SK-N-SH treated with all-trans-retinoic acid at 6 μM for 48 hours (cell line): ENCODE results near the gene FRAS1.

Experiments used
- CSDC2 ChIP-seq: fragments of 250-450 bp; sonication (Bioruptor Pico); IDR thresholded peaks from 2 replicates; pipeline ENCODE4 v1.5.0; 2020; ENCODE audit warnings: mild to moderate bottlenecking, moderate library complexity
- PATZ1 ChIP-seq: fragments of 250-450 bp; sonication (Bioruptor Pico); IDR thresholded peaks from 2 replicates; pipeline ENCODE4 v1.8.0; 2020; ENCODE audit warnings: mild to moderate bottlenecking, moderate library complexity, borderline replicate concordance
- ZFP3 ChIP-seq: fragments of 250-450 bp; sonication (Bioruptor Pico); IDR thresholded peaks from 2 replicates; pipeline ENCODE4 v1.5.0; 2020; ENCODE audit warnings: mild to moderate bottlenecking, moderate library complexity
- ZNF70 ChIP-seq: fragments of 450-650 bp; formaldehyde crosslinking; IDR thresholded peaks from 2 replicates; pipeline ENCODE4 v1.5.0; 2020; ENCODE audit warnings: mild to moderate bottlenecking, moderate library complexity
- ZNF8 ChIP-seq: fragments of 450-650 bp; formaldehyde crosslinking; IDR thresholded peaks from 2 replicates; pipeline ENCODE4 v1.5.0; 2020; ENCODE audit warnings: mild to moderate bottlenecking, moderate library complexity

- TF ChIP-seq ZNF70 (CRISPR knock-in tag) (no peak), PATZ1 (no peak), ZFP3 (CRISPR knock-in tag) (no peak), CSDC2 (no peak), ZNF8 (CRISPR knock-in tag) (no peak)
These were observed 1.7 kb downstream of the FRAS1 start for GRCh38 chr4:78058591-78059523.
